Suprapubic skin (tissue), 4 donors: ENCODE results near the gene RAMACL.

ENCODE experiments used
- CTCF ChIP-seq, 2 donors: fragments of 200-600 bp in 1 of 2; fragments of 450-650 bp in 1 of 2; sonication (generic) in 1 of 2; IDR thresholded peaks; one replicate each; pipeline ENCODE4 v1.5.1; 2016 to 2019; ENCODE audit warnings: antibody characterized with exemption in 2 of 2, mild to moderate bottlenecking in 1 of 2, moderate library complexity in 1 of 2
- POLR2A ChIP-seq, 2 donors: fragments of 450-650 bp; IDR thresholded peaks; one replicate each; pipeline ENCODE4 v1.6.1; 2017; ENCODE audit warnings: antibody characterized with exemption in 2 of 2, mild to moderate bottlenecking in 2 of 2, moderate library complexity in 2 of 2
- POLR2AphosphoS5 ChIP-seq, 3 donors: sonication (generic); formaldehyde crosslinking; IDR thresholded peaks; one replicate each; pipeline ENCODE4 v1.6.1; 2017; ENCODE audit warnings: antibody characterized with exemption in 3 of 3

GRCh38 chr6:166555086-166555485 is 31.4 kb downstream of the RAMACL start:
- TF ChIP-seq CTCF (IDR thresholded peaks at IDR 0.05) (no peak), POLR2A (IDR thresholded peaks at IDR 0.05) (no peak), POLR2AphosphoS5 (IDR thresholded peaks at IDR 0.05) (no peak)
